H9 (cell line): ENCODE results near the gene MND1. TPM values are rescaled to one million over a fixed set of nuclear protein-coding genes. Genes with fewer than 3 reads are reported as not detected.

ENCODE experiments used
- DNase-seq: peaks from one replicate; pipeline ENCODE4 v3.0.0-alpha.2; 2017
- H2AFZ ChIP-seq: one replicate; pipeline ENCODE4 v1.6.1; 2013; ENCODE audit warnings: mild to moderate bottlenecking, low read length, control low read depth, moderate library complexity
- H2AK5ac ChIP-seq: 2 replicates; pipeline ENCODE4 v1.6.1; 2013; ENCODE audit warnings: low read length, control low read depth, mixed read lengths; ENCODE audit not compliant: insufficient read length
- H2BK120ac ChIP-seq: one replicate; pipeline ENCODE4 v1.6.1; 2013; ENCODE audit warnings: low read depth, mild to moderate bottlenecking, low read length, control low read depth, inconsistent platforms; ENCODE audit not compliant: poor library complexity, severe bottlenecking
- H2BK12ac ChIP-seq: 2 replicates; pipeline ENCODE4 v1.6.1; 2013; ENCODE audit warnings: low read length, control low read depth, mixed read lengths, low read depth; ENCODE audit not compliant: insufficient read length
- H2BK15ac ChIP-seq: 2 replicates; pipeline ENCODE4 v1.6.1; 2013; ENCODE audit warnings: low read depth, low read length, control low read depth
- H2BK20ac ChIP-seq: one replicate; pipeline ENCODE4 v1.6.1; 2013; ENCODE audit warnings: low read depth, mild to moderate bottlenecking, low read length, control low read depth, inconsistent platforms; ENCODE audit not compliant: poor library complexity, severe bottlenecking
- H2BK5ac ChIP-seq: 2 replicates; pipeline ENCODE4 v1.6.1; 2013; ENCODE audit warnings: low read length, control low read depth, mixed read lengths; ENCODE audit not compliant: insufficient read length
- H3K14ac ChIP-seq: 2 replicates; pipeline ENCODE4 v1.6.1; 2013; ENCODE audit warnings: low read length, control low read depth; ENCODE audit not compliant: insufficient read depth
- H3K18ac ChIP-seq: 2 replicates; pipeline ENCODE4 v1.6.1; 2013; ENCODE audit warnings: low read depth, mild to moderate bottlenecking, mixed read lengths, low read length, control low read depth; ENCODE audit not compliant: insufficient read length
- H3K23ac ChIP-seq: 2 replicates; pipeline ENCODE4 v1.6.1; 2013; ENCODE audit warnings: low read length, control low read depth, mixed read lengths, low read depth; ENCODE audit not compliant: insufficient read length
- H3K23me2 ChIP-seq: 2 replicates; pipeline ENCODE4 v1.6.1; 2013; ENCODE audit warnings: low read depth, mild to moderate bottlenecking, mixed read lengths, low read length, control low read depth; ENCODE audit not compliant: insufficient read length, poor library complexity, severe bottlenecking
- H3K27ac ChIP-seq: 2 replicates; pipeline ENCODE4 v1.5.1; 2013; ENCODE audit warnings: low read length, control low read depth, mixed read lengths, low read depth; ENCODE audit not compliant: insufficient read length
- H3K27me3 ChIP-seq: 2 replicates; pipeline ENCODE4 v1.6.1; 2013; ENCODE audit warnings: low read length, control low read depth, inconsistent platforms; ENCODE audit not compliant: insufficient read depth
- H3K4ac ChIP-seq: 2 replicates; pipeline ENCODE4 v1.6.1; 2013; ENCODE audit warnings: low read depth, mild to moderate bottlenecking, control low read depth, inconsistent platforms, low read length, moderate library complexity
- H3K4me1 ChIP-seq: 2 replicates; pipeline ENCODE4 v1.6.1; 2013; ENCODE audit warnings: low read length, control low read depth, inconsistent platforms; ENCODE audit not compliant: insufficient read depth
- H3K4me2 ChIP-seq: 2 replicates; pipeline ENCODE4 v1.6.1; 2013; ENCODE audit warnings: low read length, control low read depth, mixed read lengths; ENCODE audit not compliant: insufficient read length, insufficient read depth
- H3K56ac ChIP-seq: 2 replicates; pipeline ENCODE4 v1.6.1; 2013; ENCODE audit warnings: low read depth, mild to moderate bottlenecking, mixed read lengths, low read length, control low read depth; ENCODE audit not compliant: insufficient read length
- H3K79me1 ChIP-seq: 2 replicates; pipeline ENCODE4 v1.6.1; 2013; ENCODE audit warnings: low read depth, mild to moderate bottlenecking, moderate library complexity, low read length, control low read depth, inconsistent platforms; ENCODE audit not compliant: insufficient read depth, poor library complexity, severe bottlenecking
- H3K79me2 ChIP-seq: 2 replicates; pipeline ENCODE4 v1.6.1; 2013; ENCODE audit warnings: low read length, control low read depth, inconsistent platforms; ENCODE audit not compliant: insufficient read depth
- H3K9ac ChIP-seq: 2 replicates; pipeline ENCODE4 v1.6.1; 2013; ENCODE audit warnings: low read length, control low read depth, mixed read lengths; ENCODE audit not compliant: insufficient read length; ENCODE audit errors: extremely low read depth
- H3K9me3 ChIP-seq: one replicate; pipeline ENCODE4 v1.6.1; 2013; ENCODE audit warnings: low read depth, low read length, inconsistent platforms; ENCODE audit not compliant: control insufficient read depth
- H3T11ph ChIP-seq: one replicate; pipeline ENCODE4 v1.6.1; 2013; ENCODE audit warnings: mild to moderate bottlenecking, low read length, control low read depth, inconsistent platforms
- H4K20me1 ChIP-seq: one replicate; pipeline ENCODE4 v1.6.1; 2013; ENCODE audit not compliant: control insufficient read depth, insufficient read length, insufficient read depth
- H4K5ac ChIP-seq: 2 replicates; pipeline ENCODE4 v1.6.1; 2013; ENCODE audit warnings: low read depth, mild to moderate bottlenecking, mixed read lengths, low read length, control low read depth; ENCODE audit not compliant: insufficient read length
- H4K8ac ChIP-seq: replicated peaks from 2 replicates; pipeline ENCODE4 v1.6.1; 2013; ENCODE audit warnings: low read length, control low read depth, mixed read lengths, low read depth; ENCODE audit not compliant: insufficient read length
- H4K91ac ChIP-seq: 2 replicates; pipeline ENCODE4 v1.6.1; 2013; ENCODE audit warnings: low read depth, mild to moderate bottlenecking, moderate library complexity, mixed read lengths, low read length, control low read depth; ENCODE audit not compliant: insufficient read length
- H3K27ac Mint-ChIP-seq, 3 experiments: 2 replicates in 2 of 3; 3 replicates in 1 of 3; pipeline ENCODE4 v1.8.0; 2020 to 2021; ENCODE audit warnings: mixed read lengths in 3 of 3, mild to moderate bottlenecking in 1 of 3, moderate library complexity in 1 of 3
- H3K27me3 Mint-ChIP-seq: 2 replicates; pipeline ENCODE4 v1.8.0; 2021; ENCODE audit warnings: low read depth, mild to moderate bottlenecking, moderate library complexity, mixed read lengths
- H3K36me3 Mint-ChIP-seq, 3 experiments: 2 replicates in 2 of 3; 3 replicates in 1 of 3; pipeline ENCODE4 v1.8.0; 2020 to 2021; ENCODE audit warnings: low read depth in 3 of 3, mixed read lengths in 3 of 3; ENCODE audit not compliant: insufficient read depth in 1 of 3
- H3K4me1 Mint-ChIP-seq, 2 experiments: 2 replicates each; pipeline ENCODE4 v1.8.0; 2020; ENCODE audit warnings: mixed read lengths in 2 of 2
- H3K4me3 Mint-ChIP-seq, 2 experiments: 2 replicates in 1 of 2; 3 replicates in 1 of 2; pipeline ENCODE4 v1.8.0; 2020 to 2021; ENCODE audit warnings: mild to moderate bottlenecking in 2 of 2, mixed read lengths in 2 of 2, moderate library complexity in 1 of 2
- H3K9me3 Mint-ChIP-seq, 2 experiments: 2 replicates in 1 of 2; 3 replicates in 1 of 2; pipeline ENCODE4 v1.8.0; 2020; ENCODE audit warnings: mild to moderate bottlenecking in 2 of 2, mixed read lengths in 2 of 2, moderate library complexity in 1 of 2
- WGBS: extraction: QIAGEN DNeasy Blood & Tissue Kit; methylation state at CpG from one replicate; pipeline ENCODE4 v1.1.7; 2013; ENCODE audit warnings: missing lambda C conversion rate, low lambda C conversion rate, mixed read lengths; ENCODE audit not compliant: insufficient read length; ENCODE audit errors: extremely low coverage; 5-methylcytosine and 5-hydroxymethylcytosine counted together
- total RNA-seq: library from RNA; stranded (reverse); gene quantifications from 2 replicates; pipeline ENCODE4 v1.2.1, GENCODE V29; 2021
- TF ChIP-seq, protein P1 (sequence below): fragments of 200-600 bp; sonication (generic); conservative IDR thresholded peaks from 3 replicates; pipeline ENCODE4 v1.8.0; 2021; ENCODE audit warnings: antibody characterized with exemption, mild to moderate bottlenecking

The MND1 gene
- total RNA-seq, 1 experiment from 2014 or later = 21.0 TPM

DNA sequence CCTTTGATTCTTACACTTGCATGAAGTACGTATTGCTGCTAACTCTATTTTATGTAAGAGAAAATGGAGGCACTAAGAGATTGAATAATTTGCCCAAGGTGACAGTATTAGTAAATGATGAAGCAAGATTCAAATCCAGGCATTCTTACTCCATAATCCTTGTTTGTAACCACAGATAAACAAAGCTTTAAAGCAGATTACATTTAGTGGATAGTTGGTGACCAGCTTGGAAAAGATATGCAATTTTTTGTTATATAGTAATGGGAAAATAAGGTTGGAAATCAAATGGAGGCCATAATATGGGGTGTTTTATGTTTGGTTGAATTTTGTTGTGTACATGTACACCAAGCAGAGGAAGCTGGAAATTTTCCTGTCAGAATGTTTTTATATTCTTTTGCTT lies 30.8 kb downstream of the MND1 start:
- TF ChIP-seq, protein P1, sequence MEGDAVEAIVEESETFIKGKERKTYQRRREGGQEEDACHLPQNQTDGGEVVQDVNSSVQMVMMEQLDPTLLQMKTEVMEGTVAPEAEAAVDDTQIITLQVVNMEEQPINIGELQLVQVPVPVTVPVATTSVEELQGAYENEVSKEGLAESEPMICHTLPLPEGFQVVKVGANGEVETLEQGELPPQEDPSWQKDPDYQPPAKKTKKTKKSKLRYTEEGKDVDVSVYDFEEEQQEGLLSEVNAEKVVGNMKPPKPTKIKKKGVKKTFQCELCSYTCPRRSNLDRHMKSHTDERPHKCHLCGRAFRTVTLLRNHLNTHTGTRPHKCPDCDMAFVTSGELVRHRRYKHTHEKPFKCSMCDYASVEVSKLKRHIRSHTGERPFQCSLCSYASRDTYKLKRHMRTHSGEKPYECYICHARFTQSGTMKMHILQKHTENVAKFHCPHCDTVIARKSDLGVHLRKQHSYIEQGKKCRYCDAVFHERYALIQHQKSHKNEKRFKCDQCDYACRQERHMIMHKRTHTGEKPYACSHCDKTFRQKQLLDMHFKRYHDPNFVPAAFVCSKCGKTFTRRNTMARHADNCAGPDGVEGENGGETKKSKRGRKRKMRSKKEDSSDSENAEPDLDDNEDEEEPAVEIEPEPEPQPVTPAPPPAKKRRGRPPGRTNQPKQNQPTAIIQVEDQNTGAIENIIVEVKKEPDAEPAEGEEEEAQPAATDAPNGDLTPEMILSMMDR = no peak
- H4K91ac ChIP-seq = no peak overlapping the region
- no peaks in the 10 kb centered on the region for H3K23me2 ChIP-seq
- H3K23ac ChIP-seq = no peak overlapping the region
- H3K27me3 Mint-ChIP-seq = no peaks in the 10 kb centered on the region
- H3K4ac ChIP-seq = no peak overlapping the region
- H3T11ph ChIP-seq = no peak overlapping the region
- H3K4me3 Mint-ChIP-seq = no peak overlapping the region
- no peak overlapping the region for H4K8ac ChIP-seq
- H3K27me3 ChIP-seq = no peaks in the 10 kb centered on the region
- no peak for DNase-seq
- no peak overlapping the region for H3K27ac Mint-ChIP-seq
- H3K4me2 ChIP-seq = no peak overlapping the region
- no peaks in the 10 kb centered on the region for H4K20me1 ChIP-seq
- no peak overlapping the region for H3K56ac ChIP-seq
- no peak overlapping the region for H2BK12ac ChIP-seq
- H3K79me2 ChIP-seq = no peaks in the 10 kb centered on the region
- no peak overlapping the region for H2BK120ac ChIP-seq
- no peaks in the 10 kb centered on the region for H3K9me3 ChIP-seq
- H2AFZ ChIP-seq = no peak overlapping the region
- H3K36me3 Mint-ChIP-seq = peaks cover 26 to 29% (median 29%) of the 10 kb centered on the region in 3 experiments
- no peak overlapping the region for H2AK5ac ChIP-seq
- no peaks in the 10 kb centered on the region for H3K79me1 ChIP-seq
- peaks cover 0 to 7% of the 10 kb centered on the region in 2 experiments; a peak in 4 of 5 replicates for H3K9me3 Mint-ChIP-seq
- H3K14ac ChIP-seq = no peak overlapping the region
- no peak overlapping the region for H2BK20ac ChIP-seq
- no peak overlapping the region for H2BK5ac ChIP-seq
- no peak overlapping the region for H3K9ac ChIP-seq
- H4K5ac ChIP-seq = no peak overlapping the region
- no peaks in the 10 kb centered on the region for H3K4me1 Mint-ChIP-seq
- no peaks in the 10 kb centered on the region for H3K4me1 ChIP-seq
- no peak overlapping the region for H2BK15ac ChIP-seq
- WGBS = no CpG with 5 or more reads among the region's 1 CpG
- no peak overlapping the region for H3K18ac ChIP-seq
- no peak overlapping the region for H3K27ac ChIP-seq
